GM21576 (cell line): ENCODE data around the gene MDP1.
"Not testable (repeated sequence)": the region's sequence is repeated elsewhere in the genome, so short reads cannot be mapped to it uniquely, and the experiment has no call there.

ENCODE experiments used
- ATAC-seq: cut with Tn5 transposase; IDR thresholded peaks from one replicate; pipeline ENCODE4 v1.9.1; 2021; ENCODE audit warnings: mild to moderate bottlenecking, moderate library complexity; ENCODE audit not compliant: unreplicated experiment

The MDP1 gene

GRCh38 chr14:24251880-24252288 is 36.0 kb upstream of the MDP1 start:
- ATAC-seq: no peak

DNA sequence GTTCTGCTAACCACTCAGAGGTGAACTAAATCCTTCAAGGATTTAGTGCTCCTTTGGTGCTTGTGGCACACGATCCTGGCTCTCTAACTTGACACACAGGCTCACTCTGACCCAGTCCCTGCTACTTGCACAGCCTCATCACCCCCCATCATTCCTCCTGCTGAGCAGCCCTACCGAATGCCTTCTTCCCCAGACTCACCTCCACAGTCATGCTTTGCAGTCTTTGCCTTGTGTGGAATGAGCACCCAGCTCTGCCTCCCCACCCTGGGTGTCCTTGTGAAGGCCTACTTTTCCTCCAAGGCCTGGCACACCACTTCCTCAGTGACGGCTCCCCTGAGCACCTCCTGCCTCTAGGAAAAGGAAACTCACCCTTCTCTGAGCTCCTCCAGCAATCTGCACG is 34.5 kb upstream of the MDP1 start:
- ATAC-seq: no peak

DNA sequence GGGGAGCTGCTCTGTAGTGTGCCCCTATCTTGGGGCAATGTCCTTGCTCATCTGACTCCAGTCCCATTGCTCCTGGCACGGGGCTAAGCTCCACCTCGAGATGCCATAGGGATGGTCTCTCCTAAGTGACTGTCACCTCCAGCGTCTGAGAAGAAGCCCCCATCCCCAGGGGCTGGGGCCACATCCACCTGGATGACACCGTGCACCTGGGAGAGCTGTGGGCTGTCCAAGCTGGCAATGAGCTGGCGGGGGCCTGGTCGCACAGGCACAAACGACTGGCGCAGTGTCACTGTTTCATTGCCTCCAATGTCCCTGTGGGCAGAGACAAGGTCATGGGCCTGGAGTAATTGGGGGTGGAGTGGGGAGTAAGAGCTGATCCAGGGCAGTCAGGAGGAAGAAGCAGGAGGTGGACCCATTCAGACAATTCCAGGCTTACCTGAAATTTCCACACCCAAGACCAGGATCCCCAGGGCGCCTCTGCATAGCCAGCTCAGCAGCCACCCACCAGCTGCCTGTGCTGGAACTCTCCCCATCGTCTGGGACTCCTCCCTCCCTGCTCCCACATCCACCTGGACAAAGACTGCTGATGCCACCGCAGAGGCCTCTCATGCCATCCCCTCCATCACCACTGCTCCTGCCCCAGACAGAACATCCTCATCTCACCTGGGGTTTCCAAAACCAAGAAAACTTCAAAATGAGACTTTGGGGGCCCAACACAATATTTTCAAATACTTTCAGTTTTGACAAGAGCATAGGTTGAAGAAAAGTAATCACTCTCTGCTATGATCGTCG is 33.6 kb upstream of the MDP1 start:
- ATAC-seq: no peak

DNA sequence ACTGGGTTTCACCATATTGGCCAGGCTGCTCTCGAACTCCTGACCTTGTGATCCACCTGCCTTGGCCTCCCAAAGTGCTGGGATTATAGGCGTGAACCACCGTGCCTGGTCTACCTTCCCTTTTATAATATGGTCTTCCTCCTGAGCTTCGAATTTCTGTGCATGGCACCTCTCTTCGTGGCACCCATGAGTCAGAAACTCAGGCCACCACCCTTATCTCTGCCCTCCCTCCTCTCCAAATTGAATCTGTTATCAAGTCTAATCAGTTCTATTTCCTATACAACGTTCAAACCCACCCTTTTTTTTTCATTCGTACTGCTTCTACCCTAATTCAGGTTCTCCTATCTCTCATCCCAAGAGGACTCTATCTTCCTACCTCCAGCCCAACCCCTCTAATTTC is 31.6 kb upstream of the MDP1 start:
- no peak for ATAC-seq

DNA sequence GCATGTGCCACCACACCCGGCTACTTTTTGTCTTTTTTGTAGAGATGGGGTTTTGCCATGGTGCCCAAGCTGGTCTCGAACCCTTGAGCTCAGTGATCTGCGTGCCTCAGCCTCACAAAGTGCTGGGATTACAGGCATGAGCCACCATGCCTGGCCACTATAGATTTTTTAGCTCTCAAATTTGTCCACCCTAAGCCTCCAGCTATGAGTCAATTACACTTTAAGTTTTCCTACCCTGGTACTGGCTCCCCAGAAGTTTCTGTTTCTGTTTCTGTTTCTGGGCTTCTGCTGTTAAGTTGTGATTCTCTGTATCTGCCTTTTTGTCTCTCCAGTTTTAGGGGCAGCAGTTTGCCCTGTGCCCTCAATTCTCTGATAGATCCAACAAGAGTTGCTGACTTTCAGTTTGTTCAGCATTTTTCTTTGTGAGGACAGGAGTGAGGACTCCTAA is 30.9 kb upstream of the MDP1 start:
- no peak for ATAC-seq

DNA sequence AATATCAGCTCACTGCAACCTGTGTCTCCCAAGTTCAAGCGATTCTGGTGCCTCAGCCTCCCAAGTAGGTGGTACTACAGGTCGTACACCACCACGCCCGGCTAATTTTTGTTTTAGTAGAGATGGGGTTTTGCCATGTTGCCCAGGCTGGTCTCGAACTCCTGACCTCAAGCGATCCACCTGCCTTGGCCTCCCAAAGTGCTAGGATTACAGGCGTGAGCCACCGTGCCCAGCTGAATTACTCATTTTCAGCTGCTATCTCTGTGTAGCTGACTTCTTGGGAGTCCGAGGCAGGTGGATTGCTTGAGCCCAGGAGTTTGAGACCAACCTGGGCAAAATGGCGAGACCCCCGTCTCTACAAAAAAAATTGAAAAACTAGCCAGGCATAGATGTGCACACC is 29.5 kb upstream of the MDP1 start:
- ATAC-seq: not testable (repeated sequence)

DNA sequence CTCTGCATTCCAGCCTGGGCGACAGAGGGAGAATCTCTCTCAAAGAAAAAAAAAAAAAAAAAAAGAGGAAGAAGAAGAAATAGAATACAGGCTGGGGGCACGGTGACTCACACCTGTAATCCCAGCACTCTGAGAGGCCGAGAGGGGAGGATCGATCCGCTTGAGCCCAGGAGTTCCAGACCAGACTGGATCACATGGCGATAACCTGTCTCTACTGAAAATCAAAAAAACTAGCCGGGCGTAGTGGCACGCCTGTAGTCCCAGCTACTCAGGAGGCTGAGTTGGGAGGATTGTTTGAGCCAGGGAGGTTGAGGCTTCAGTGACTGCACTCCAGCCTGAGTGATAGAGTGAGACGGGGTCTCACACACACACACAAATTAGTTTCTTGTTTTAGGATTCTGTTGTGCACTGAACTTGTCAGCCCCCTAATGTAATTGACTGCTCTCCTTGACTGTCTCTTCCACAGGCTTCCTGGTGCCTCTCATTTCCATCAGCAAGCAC is 27.5 kb upstream of the MDP1 start:
- ATAC-seq: no peak

GRCh38 chr14:24241829-24242443 is 26.1 kb upstream of the MDP1 start:
- ATAC-seq: peak; percentile 69

DNA sequence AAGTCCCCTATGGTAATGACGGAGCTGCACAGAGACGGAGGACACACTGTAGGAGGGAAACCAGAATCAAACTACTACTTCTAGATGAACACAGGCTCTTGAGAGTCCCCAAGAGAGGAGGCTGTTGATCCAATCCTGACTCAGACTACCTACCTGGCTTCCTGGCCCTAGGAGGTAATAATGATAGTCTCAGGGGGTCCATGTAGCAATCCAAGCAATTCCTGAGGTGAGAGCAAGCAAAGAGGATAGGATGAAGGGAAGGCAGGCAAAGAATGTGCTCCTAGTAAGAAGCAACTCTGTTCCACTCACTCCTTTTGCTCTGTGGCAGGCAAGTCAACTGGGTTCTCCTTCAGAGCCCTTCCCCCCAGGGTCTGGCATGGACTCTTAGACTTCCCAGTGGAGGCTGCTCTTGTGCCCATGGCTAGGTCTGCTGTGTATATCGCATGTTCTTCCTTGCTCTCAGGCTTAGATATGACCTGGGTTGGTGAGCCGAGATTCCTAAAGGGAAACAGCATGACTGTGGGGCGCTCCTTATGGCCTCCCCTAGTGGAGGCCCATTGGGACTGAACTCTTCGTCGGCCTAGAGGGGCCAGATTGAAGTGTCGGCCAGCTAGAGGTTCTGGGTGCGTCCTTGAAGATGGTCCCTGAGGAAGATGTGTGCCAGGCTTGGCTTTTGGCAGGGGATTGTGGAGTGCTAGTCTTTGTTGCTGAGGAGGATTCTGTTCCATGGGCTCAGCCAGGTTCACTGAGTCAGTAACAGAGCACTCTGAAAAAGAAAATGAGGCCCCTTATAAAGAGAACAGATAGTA is 24.4 kb upstream of the MDP1 start:
- ATAC-seq: no peak

GRCh38 chr14:24238527-24239037 is 22.7 kb upstream of the MDP1 start:
- no peak for ATAC-seq

- ATAC-seq: no peak
Observed at GRCh38 chr14:24238123-24238522, 22.3 kb upstream of the MDP1 start.

DNA sequence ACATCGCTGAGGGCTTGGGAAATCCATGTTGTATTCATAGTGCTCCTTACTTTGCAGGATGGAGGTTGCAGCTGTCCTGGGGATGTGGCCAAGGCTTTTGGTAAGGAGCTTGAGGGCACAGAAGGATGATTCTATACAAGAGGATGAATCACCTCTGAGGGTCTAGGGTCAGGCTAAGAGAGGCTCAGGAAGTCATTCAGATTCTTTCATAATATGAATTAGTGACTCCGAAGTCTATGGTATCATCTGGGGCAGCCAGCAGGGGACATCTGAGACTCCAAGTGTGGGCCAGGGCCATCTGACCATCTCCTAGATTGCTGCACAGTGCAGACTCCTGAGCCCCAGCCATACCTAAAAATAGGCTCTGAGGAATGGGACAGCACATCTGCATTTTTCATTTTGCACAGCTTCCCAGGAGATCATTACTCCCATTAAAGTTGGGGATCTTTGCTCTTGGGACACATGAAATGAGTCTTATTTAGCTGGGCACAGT is 21.6 kb upstream of the MDP1 start:
- ATAC-seq: no peak

DNA sequence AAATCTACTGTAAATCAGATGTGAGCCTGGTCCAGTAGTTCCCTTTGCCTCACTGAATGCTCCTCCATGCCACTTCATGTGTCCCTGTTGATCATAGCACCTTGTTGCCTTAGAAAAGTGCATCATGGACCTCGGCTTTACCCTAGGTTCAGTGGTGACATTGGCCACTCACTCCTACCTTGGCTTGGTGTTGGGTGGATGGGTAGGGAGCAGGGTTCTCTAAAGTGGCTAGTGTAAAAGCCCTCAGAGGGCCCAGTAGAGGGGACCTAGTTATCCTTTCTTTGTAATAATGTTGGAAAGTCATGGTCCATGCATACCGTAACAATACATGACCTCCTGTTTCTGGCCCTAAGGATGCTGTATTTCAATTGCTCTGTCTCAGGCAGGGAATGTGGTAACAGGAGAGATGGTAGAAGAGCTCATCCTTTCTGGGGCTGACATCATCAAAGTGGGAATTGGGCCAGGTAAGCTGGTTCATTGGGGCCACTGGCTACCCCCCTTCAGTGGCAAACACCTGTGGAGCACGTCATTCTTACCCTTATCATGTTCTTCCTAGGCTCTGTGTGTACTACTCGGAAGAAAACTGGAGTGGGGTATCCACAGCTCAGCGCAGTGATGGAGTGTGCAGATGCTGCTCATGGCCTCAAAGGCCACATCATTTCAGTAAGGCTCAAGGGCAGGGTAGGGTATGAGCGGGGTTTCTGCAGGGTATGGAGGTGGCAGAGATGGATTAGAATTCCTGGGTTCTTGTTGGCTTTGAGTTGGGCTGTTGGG is 21.0 kb upstream of the MDP1 start:
- ATAC-seq: no peak

GRCh38 chr14:24235804-24236688 is 20.2 kb upstream of the MDP1 start:
- no peak for ATAC-seq

DNA sequence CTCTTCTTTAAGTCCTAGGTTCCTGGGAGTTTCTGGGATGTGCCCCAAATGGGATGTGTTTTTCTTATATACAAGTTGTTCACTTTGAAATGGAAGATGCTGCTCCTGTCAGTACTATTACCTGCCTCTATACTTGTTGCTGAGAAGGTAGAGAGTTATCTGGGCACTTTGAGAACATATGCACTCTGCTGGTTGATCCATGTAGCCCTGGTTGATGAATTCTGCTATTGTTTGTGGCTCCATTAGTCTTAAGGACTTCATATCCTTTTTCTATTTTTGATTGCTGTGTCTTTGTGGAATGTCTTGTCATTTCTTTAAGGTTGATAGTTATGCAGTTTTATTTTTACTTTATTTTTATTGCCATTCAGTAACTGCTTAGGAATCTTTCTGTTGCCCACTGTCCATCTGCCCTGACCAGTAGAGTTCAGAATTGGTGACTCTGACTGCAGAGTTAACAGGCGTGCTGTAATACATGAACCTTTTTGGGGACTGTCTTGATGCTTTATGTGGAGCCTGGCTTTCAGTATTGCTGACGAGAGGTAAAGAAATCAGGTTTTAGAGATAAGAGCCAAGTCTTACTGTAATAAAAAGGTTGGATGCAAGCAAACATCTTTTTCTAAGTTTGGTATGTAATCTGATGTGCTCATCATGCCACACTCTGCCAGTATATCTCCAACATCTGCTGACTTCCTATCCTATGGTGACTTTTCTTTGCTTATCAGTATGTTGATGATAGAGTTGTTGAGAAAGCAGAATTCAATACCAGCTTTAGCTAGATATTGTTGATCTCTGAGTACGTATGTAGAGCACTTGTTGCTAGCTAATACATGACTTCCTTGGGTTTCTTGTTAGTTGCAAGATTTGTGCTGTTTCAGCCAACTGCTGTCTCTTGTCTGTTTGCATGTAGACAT is 18.5 kb upstream of the MDP1 start:
- ATAC-seq: no peak

- no peak for ATAC-seq
Observed at GRCh38 chr14:24233538-24233866, 17.6 kb upstream of the MDP1 start.

DNA sequence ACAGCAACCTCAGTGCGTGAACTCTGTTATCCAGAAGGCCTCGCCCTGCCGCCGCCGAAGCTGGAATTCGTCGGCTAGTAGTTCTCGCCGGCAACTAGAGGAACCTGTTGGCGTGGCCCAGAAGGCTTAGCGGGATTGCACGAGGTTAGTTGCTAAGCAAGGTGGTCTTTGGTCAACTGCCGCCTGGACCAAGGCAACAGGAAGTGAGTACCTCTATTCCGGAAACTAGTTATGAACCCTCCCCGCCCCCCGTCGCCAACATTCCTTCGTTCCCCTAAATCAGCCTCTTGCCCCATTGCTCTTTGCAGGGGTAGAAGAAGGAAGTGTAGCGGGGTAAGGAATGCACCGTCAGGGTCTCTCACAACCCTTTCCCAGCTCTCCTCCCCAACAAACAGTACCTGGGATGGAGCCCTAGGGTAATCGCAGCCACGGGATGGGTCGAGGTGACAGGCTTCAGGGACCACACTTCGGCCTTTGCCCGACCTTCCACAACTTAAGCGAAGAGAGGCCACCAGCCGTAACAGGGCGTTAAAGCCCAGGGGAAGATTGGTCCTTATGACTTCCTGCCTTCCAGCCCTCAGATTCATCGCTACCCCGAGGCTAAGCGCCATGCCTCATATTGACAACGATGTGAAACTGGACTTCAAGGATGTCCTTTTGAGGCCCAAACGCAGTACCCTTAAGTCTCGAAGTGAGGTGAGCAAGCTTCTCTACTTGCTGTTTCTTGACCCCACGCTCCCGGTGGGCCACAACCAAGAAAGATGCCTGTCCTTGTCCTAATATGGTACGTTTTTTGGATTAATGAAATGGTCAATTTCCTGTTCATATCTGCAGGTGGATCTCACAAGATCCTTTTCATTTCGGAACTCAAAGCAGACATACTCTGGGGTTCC is 17.0 kb upstream of the MDP1 start, which contains the start of gene GMPR2:
Gene GMPR2, plus strand, starts transcription at position 285 of the 893 bp plus-strand sequence. Its CDS starts 325 bp downstream, at position 610.
- ATAC-seq: peak; percentile 57
